OCI-LY3 (cell line): ENCODE data around the gene SSTR1.

Experiments
- EZH2phosphoT487 ChIP-seq: fragments of 200-600 bp; shearing (Covaris generic); IDR thresholded peaks from 2 replicates; pipeline ENCODE4 v1.6.1; 2018; ENCODE audit warnings: antibody characterized with exemption, mixed run types, low read depth
- TF ChIP-seq, protein P1 (sequence below): fragments of 200-600, 300-600 bp; sonication (generic); IDR thresholded peaks from 2 replicates; pipeline ENCODE4 v1.5.1; 2014; ENCODE audit warnings: antibody characterized with exemption, low read length, low read depth

DNA sequence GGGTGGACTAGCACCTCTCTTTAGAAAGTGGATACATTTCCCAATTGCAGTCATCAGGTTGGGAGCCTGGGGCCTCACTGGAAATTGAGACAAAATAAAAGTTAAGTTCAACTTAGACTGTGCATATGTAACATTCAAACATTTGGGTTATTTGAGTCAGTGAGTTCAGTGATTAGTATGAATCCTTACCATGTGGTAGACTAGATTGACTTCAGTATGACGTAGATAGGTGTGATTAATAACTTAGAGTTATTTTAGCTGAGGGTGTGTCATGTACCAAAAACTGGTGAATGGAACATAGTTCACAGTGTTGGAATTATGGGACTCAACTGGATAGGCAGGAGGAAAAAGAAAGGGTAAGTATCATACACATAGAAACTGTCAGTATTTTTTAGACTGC is 8.0 kb upstream of the SSTR1 start:
- TF ChIP-seq, protein P1, sequence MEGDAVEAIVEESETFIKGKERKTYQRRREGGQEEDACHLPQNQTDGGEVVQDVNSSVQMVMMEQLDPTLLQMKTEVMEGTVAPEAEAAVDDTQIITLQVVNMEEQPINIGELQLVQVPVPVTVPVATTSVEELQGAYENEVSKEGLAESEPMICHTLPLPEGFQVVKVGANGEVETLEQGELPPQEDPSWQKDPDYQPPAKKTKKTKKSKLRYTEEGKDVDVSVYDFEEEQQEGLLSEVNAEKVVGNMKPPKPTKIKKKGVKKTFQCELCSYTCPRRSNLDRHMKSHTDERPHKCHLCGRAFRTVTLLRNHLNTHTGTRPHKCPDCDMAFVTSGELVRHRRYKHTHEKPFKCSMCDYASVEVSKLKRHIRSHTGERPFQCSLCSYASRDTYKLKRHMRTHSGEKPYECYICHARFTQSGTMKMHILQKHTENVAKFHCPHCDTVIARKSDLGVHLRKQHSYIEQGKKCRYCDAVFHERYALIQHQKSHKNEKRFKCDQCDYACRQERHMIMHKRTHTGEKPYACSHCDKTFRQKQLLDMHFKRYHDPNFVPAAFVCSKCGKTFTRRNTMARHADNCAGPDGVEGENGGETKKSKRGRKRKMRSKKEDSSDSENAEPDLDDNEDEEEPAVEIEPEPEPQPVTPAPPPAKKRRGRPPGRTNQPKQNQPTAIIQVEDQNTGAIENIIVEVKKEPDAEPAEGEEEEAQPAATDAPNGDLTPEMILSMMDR = no peak
- TF ChIP-seq EZH2phosphoT487 = no peak
